Loucy (cell line): ENCODE results near the gene ALDH18A1.

Experiments
- CTCF ChIP-seq: fragments of 200-600 bp; sonication (generic); conservative IDR thresholded peaks from 2 replicates; pipeline ENCODE4 v1.5.1; 2014; ENCODE audit warnings: mild to moderate bottlenecking, antibody characterized with exemption, low read length
- EZH2phosphoT487 ChIP-seq: fragments of 200-600 bp; IDR thresholded peaks from 2 replicates; pipeline ENCODE4 v1.6.1; 2018; ENCODE audit warnings: antibody characterized with exemption, mild to moderate bottlenecking, moderate library complexity, borderline replicate concordance

GRCh38 chr10:95637140-95637539 lies 19.4 kb downstream of the ALDH18A1 start:
- TF ChIP-seq CTCF (no peak), EZH2phosphoT487 (no peak)
